ENCODE measurements around the gene AKAP13.
A peak's percentile ranks its signal among the peaks of the same experiment; 100 is the strongest.
"Not testable (repeated sequence)": the region's sequence is repeated elsewhere in the genome, so short reads cannot be mapped to it uniquely, and the experiment has no call there.

The AKAP13 gene

DNA sequence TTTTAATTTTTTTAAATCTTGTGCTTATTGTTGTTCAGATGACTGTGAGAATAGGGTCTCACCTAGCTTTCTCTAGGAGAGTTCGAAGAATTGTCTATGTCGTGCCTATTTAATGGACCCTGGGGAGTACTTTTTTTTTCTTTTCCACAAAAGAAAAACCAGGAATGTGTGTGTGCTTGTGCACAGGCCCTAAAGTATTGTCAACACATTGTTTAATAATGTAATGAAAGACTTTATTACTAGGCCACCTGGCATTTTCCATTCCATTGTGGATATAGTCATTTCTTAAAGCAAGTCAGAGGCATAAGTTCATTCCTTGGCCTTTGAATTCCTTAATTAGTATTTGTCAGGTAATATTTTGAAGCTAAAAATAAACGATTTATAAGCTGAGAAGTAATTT is 278.4 kb downstream of the AKAP13 start:
- no peak for DNase-seq (ENCODE audit: low read depth, low spot score)

DNA sequence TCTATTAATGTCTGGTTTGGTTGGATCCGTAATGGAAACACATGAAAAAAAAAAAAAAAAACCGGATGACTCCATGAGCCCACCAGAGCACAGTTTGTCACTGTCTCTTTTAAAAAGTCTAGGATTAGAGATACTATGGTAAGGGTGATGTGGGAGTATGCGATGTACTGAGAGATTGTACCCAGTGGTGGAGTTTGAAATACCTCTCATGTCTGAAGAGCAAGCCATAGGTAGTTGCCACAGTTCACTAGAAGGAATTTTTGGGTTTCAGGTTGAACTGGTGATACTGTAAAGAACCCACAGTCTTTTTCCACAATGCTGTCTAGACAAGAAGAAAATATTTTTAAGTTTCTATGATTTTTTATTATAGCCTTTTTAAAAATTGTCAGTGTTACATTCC is 281.5 kb downstream of the AKAP13 start:
- DNase-seq (ENCODE audit: low read depth, low spot score): no peak

DNA sequence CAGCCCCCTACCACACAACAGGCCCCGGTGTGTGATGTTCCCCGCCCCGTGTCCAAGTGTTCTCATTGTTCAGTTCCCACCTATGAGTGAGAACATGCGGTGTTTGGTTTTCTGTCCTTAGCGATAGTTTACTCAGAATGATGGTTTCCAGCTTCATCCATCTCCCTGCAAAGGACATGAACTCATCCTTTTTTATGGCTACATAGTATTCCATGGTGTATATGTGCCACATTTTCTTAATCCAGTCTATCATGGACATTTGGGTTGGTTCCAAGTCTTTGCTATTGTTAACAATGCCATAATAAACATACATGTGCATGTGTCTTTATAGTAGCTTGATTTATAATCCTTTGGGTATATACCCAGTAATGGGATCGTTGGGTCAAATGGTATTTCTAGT is 285.3 kb downstream of the AKAP13 start:
- not testable (repeated sequence) for DNase-seq (ENCODE audit: low read depth, low spot score)

DNA sequence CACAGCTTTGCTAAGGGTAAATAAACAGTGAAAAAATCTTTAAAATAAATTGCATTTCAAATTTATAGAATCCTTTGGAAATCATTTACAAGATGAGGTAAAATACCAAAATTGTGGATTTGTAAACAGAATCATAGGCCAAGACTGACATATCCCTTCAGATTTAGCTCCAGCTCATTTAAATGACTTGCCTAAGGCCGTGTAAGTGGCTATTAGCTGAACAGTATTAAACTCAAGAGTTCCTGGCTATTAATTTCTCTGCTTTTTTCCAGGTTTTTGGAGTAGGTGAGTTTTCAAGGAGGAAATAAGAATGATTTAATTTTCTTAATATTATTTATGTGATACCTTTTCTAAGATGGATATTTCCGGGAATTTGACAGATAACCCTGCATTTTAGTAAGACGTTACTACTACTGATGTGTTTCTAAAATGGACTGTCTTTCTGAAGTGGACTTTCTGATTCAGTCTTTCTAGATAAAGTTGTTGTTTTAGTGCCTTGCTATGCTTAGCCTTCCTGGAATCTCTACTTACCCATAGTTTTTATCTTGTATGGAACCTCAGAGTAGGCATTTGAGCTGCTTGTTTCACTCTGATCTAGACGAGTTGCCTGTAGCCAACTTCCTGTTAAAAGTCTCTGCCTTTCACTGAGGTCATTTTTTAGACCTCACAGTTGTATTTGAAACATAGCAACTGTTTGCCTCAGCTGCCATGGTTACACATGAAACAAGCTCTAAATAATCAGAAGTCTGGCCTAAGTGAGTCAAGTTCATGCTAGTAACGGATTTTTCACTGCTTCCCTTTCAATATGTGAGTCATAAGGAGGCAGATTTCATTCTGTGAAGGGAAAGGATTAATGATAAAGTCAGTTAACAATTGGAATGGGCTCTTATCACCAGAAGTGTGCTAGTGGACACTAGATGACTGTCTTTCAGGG is 287.4 kb downstream of the AKAP13 start:
- peak; percentile 97 for DNase-seq (ENCODE audit: low read depth, low spot score)

DNA sequence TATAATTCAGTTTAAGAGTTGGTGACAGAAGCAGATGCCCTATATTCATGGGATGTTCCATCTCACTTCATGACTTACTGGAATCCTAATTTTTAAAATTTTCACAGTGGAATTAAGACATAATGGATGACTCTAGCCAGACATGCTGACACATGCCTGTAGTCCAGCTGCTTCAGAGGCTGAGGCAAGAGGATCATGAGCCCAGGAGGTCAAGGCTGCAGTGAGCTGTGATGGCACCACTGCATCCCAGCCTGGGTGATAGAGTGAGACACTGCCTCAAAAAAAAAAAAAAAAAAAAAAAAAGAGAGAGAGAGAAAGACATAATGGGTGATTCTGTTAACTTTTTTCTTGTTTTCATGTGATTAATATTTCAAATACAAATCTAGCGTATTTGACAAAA is 290.8 kb downstream of the AKAP13 start:
- no peak for DNase-seq (ENCODE audit: low read depth, low spot score)

DNA sequence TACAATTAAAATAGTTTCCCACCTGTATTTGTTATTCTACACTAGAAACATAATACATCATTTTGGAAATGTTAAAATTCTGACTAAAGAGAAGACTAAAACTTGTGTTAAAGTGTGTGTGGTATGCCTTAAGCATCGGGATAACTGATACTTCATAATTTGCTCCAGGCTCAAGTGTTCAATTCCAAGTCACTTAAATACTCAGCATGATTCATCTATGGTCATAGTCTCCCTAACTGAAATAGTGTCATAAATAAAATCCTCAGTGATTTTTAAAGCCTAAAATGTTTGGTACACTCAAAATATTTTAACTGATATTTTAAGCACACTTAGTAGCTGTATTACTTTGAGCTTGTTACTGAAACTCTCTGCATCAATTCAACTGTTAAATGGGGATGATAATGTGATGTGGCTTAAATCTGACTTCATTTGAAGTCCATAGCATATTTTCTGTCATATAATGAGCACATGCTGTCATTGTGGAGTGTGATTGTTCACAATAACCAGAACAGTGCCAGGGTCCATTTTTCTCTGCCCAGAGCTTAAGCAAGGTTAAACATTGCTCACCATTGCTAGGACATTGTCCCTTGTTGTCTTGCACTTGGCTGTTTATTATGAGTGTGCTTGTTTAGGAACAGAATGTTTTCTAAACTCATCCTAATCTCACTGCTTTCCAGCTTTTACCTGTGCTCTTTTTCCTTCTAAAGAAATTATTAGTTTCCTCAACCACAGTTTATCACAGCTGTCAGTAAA is 292.1 kb downstream of the AKAP13 start:
- no peak for DNase-seq (ENCODE audit: low read depth, low spot score)

DNA sequence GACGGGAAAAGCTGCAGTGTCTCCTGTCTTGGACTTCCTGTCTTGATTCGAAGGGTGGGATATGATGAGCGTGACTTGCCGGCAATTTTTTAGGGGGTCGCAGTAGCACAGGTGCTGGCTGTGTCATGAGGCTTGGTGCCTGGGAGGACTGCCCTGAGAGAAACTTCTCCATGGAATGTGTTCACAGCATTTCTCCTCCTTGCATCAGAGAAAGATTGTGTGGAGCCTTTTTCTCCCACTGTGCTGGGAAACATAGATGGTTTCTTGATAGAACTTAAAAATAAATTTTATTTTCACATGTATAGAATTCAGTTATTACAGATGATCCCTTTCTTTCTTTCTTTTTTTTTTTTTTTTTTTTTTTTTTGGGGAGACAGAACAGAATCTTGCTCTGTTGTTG is 292.9 kb downstream of the AKAP13 start:
- DNase-seq (ENCODE audit: low read depth, low spot score): no peak

DNA sequence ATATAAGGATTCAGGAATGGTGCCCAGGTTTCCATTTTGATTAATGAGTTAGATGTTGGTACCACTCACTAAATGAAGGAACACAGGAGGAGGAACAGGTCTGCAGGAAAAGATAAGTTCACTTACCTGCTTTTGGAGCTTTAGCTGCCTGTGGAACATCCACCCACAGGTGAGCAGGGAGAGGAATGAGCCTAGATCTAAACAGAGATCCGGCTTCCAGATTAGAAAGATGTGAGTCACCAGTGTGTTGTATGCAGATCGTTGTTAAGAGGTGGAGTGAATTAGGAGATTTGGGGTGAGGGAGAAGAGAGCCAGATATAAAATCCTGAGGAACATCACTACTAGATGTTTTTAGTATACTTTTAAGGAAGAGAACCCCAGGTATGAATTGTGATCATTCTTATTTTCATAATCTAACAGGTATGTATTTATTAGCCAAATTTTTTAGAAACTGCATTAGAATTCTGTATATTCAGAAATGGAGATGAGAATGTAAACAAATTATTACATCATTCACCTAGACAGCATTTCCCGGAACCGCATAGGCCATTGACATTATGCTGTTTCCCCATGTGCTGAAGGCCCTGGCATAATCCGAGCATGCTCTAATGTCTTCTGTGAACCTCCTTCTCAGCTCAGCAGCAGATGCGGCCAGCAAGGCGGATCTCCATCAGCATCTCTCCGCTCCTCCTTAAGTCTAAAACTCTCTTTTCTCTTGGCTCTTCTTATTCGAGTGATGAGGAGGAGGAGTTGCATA is 296.1 kb downstream of the AKAP13 start:
- no peak for DNase-seq (ENCODE audit: low read depth, low spot score)

DNA sequence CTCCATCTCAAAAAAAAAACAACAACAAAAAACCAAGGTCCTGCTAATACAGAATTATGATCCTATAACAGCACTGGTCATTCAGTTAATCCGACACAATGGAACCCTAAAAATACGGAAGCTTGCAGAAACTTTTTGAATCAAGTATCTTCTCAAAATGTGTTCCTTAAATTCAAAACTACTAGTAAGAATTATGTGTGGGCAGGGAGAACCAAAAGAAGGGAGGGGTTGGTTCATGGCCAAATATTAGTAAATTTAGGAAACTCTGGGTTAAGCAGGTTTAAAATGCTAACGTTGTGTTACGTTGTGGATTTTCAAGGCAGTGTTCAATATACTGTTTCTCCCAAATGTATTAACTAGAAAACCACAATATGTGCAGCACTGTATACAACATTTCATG is 298.8 kb downstream of the AKAP13 start:
- DNase-seq (ENCODE audit: low read depth, low spot score): no peak

DNA sequence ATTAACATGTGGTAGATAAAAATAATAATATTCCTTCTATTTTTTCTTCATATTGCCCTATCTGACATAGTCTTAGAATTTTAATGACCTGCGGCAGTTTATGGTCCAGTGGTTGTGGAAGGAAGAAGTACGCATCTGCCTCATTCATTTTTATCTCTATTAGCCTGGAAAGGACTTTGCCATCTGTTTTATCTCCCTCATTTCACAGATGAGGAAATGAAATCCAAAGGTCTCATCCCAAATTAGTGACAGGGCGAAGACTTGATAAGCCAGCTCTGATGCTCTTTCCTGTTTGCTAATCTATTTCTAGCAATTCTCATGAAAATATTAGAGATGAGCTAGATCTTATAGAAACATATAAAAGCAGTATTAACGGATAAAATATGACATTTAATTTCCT is 301.0 kb downstream of the AKAP13 start:
- DNase-seq (ENCODE audit: low read depth, low spot score): no peak

DNA sequence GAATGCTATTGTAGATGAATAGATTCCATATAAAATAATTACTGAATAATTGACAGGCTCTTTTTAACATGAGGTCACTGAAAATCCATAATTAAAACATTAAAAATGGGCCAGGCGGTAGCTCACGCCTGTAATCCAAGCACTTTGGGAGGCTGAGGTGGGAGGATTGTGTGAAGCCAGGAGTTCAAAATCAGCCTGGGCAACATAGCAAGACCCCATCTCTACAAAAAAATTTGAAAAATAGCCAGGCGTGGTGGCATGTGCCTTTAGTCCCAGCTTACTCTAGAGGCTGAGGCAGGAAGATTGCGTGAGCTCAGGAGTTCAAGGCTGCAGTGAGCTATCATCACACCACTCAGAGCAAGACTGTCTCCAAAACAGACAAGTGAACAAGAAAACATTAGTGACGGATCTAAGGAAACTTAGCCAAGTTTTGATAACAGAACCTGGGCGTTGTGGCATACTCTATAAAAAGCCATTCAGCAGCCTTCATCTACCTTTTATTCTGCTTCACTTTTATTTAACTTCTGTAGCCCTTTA is 303.8 kb downstream of the AKAP13 start:
- DNase-seq (ENCODE audit: low read depth, low spot score): no peak

DNA sequence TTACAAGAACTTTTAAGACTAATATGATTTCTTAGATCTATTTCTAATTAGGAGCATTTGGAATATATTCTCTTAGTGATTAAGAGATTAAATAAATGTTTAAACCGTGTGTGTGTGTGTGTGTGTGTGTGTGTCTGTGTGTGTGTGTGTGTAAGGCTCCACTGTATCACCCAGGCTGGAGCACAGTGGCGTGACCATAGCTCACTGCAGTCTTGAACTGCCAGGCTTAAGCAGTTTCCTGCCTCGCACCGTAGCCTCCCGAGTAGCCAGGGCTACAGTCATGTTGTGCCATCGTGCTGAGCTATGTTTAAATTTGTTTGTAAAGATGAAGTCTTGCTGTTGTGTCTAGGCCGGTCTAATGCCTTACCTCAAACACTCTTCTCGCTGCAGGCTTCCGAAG is 305.0 kb downstream of the AKAP13 start:
- DNase-seq (ENCODE audit: low read depth, low spot score): no peak

DNA sequence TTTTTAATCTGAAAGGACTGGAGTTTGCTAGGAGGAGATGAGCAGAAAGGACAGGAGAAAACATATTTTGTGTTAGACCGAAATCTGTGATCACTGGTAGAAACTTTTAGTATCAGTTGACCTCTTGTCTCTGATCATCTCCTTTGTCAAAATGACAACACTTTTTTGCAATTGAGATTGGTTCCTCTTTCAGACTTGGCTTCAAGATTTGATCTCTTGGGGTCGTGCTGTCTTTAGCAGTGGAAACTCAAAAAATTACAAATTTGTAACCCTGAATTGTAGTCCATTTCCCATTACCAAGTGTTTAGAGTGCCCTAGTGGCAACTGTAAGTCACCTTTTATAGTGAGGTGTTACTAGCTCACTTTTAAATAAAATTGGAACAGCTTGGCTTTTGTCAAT is 306.9 kb downstream of the AKAP13 start:
- DNase-seq (ENCODE audit: low read depth, low spot score): no peak

DNA sequence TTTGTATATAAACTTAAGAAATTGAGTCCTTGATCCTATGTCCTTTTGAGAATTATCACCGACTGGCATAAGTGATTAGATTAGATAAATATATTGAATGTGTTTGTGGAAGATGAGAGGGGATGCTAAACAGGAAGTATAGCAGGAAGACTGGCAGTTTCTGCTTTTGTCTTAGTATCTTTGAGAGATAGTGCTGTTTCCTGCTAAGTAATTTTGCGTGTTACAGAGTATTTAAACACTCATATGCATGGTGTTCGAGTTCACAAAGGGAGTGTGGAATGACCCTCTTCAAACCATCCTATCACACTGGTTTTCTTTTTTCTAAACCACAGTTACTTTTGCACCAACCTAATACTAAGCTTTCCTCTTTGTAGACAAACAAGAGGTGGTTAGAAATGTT is 308.3 kb downstream of the AKAP13 start:
- no peak for DNase-seq (ENCODE audit: low read depth, low spot score)

DNA sequence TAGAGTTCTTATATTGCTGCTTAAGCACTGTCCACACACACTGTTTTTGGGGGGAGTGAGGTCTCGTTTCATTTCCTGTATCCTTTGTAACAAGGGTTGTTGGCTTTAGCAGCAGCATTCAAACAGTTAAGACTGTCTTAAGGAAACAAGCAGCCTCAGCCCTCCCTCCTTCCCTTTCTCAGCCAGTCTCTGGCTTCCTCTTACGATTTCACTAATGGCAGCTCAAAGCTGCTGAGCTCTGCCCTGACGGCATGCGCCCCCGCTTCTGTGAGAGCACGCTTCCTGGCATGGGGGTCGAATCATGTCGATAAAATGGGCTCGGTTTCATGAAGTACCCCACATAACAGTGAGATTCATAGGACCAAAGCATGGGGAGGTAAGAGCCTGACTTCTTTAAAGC is 309.3 kb downstream of the AKAP13 start:
- peak; percentile 72 for DNase-seq (ENCODE audit: low read depth, low spot score)

DNA sequence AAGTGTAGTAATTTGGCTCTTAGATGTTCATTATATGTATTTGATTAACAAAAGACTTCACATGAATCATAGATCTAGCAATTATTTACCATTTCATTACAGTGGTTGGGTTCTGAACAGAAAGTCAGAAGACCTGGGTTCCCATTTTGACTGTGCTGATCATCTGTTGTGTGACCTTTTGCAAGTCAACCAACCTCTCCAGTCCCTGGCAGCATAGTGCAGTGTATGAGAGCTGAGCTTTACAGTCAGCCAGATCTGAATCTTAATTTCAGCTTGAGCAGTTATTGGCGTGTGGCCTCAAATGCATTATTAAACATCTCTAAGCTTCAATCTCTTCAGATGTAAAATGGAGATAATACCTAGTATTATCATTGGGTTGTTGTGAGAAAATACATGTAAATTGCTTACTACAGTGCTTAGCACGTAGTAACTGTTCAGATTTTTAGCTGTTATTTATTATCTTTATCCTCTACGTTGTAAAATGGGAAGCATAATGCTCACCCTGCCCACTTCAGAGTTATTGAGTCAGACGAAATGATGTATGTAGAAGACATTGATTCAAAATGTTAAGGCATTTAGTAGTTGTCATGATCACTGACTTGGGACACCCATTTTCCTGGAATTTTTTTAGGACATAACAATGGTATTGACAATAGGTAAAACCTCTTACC is 310.3 kb downstream of the AKAP13 start:
- no peak for DNase-seq (ENCODE audit: low read depth, low spot score)

DNA sequence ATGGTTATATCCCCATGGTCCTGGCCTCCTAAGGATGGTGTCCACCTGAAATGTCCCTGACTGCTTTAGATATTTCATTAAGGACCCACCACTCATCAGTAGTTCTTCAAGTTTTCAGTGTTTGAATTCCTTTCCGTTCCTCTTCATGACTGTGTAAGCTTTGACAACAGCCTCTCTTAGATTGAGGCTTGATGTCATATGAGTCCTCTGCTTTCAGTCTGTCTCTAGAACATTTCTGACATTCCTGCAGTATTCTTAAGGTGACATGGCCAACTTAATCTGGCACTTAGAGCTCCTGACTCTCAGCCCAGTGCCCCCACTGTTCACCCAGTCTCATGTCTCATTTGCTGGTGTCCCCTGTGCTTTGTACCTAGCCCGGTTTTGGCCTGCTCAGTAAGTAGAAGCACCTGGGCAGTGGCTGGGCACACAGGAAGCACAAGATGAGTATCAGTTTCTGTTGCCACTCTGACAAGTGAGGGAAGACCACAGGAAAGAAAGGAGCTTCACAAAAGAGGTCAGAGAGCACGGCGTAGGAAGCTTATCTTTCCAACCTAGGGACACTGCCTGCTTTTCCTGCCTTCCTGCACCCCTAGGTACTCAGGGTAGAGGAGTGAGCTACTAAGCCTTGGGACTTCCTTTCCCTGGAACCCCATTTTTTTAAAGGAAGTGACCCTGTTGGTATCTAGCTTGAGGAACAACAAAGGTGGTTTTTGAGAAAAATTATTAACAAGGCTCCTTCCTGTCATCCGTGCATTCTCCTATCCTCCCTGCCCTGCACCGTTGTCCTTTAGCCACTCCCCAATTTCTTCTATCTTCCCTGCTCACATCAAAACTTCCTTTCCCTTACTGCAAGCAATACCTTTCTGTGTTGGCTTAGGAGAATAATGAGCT is 311.2 kb downstream of the AKAP13 start:
- DNase-seq (ENCODE audit: low read depth, low spot score): no peak

DNA sequence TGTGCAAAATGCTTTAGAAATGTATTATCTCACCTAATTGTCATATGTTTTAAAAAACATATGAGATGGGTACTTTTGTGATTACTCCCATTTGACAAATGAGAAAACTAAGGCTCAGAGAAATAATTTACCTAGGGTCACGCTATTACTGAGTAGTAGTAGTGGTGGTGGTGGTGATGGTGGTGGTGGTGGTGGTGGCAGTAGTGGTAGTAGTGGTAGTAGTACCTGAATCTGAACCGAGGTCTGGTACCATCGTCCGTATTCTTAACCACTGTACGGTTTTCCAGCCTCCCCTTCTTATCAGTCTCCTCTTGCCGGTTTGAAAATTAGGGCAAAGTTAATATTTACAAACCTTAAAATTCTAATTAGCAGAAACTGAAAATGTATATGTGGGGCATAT is 311.9 kb downstream of the AKAP13 start:
- no peak for DNase-seq (ENCODE audit: low read depth, low spot score)

DNA sequence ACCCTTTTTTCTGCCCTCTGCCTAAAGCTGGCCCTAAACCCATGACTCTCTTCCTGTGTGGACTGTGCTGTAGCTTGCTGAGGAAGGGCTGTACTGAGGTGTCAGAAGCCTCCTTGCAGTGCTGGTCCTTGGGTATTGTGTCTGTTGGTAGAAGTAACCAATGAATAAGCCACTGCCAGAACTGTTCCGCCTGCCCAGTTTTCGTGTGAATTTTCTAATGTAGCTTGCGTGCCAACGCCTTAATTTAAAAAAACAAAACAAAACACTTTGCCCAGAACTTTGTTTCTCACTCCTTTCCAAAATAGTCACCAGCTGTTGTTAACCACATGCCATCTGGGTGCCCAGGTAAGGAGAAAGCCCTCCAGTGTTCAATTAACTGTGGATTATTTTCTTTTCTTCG is 312.5 kb downstream of the AKAP13 start:
- DNase-seq (ENCODE audit: low read depth, low spot score): no peak

DNA sequence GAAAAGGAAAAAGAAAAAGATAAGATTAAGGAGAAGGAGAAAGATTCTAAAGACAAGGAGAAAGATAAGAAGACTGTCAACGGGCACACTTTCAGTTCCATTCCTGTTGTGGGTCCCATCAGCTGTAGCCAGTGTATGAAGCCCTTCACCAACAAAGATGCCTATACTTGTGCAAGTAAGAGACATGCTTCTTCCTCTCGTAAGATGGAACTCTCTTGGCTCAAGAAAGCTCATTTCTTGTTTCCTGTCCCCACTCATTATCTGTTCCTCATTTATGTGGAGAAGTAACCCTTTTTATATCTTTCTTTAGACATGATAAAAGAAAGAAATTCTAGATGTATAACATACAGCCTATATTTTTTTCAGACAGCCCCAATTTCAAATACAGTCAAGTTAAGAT is 312.9 kb downstream of the AKAP13 start:
- DNase-seq (ENCODE audit: low read depth, low spot score): no peak
